ENCODE data around the gene HSD11B1.

DNA sequence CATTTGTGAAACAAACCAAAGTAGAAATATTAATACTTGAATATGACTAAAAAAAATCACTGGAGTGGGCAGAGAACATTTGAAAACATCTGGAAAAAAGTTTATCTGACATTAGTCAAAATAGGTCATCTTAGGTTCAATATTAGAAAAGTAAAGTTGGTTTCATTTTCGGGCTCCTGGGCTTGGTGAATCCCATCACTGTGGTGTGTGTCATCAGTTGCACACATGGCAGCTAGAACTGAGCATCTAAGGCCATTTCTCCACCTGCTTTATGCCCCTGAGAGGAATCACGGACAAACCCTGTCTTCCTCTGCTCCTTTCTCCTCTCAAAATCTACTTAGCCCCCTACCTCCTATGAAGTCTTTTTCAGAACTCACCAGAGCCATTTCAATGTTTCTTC is 5.4 kb downstream of the HSD11B1 start:
- TF ChIP-seq, protein P1, sequence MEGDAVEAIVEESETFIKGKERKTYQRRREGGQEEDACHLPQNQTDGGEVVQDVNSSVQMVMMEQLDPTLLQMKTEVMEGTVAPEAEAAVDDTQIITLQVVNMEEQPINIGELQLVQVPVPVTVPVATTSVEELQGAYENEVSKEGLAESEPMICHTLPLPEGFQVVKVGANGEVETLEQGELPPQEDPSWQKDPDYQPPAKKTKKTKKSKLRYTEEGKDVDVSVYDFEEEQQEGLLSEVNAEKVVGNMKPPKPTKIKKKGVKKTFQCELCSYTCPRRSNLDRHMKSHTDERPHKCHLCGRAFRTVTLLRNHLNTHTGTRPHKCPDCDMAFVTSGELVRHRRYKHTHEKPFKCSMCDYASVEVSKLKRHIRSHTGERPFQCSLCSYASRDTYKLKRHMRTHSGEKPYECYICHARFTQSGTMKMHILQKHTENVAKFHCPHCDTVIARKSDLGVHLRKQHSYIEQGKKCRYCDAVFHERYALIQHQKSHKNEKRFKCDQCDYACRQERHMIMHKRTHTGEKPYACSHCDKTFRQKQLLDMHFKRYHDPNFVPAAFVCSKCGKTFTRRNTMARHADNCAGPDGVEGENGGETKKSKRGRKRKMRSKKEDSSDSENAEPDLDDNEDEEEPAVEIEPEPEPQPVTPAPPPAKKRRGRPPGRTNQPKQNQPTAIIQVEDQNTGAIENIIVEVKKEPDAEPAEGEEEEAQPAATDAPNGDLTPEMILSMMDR (IDR thresholded peaks at IDR 0.05; ENCODE audit: insufficient read depth, low read length, poor library complexity, severe bottlenecking) = no peak
- TF ChIP-seq EZH2phosphoT487 (conservative IDR thresholded peaks at IDR 0.05; ENCODE audit: low read length) = no peak

Measured in SU-DHL-6 (cell line).